NCI-H187 treated with DMSO at 0.1 percent for 48 hours (cell line): Measurements from ENCODE around the gene GPR32.
"Not testable (repeated sequence)": the region's sequence is repeated elsewhere in the genome, so short reads cannot be mapped to it uniquely, and the experiment has no call there.

ENCODE experiments used
- DNase-seq: peaks from one replicate; lab custom pipeline; 2025; lab: John Stamatoyannopoulos, UW

Gene GPR32

DNA sequence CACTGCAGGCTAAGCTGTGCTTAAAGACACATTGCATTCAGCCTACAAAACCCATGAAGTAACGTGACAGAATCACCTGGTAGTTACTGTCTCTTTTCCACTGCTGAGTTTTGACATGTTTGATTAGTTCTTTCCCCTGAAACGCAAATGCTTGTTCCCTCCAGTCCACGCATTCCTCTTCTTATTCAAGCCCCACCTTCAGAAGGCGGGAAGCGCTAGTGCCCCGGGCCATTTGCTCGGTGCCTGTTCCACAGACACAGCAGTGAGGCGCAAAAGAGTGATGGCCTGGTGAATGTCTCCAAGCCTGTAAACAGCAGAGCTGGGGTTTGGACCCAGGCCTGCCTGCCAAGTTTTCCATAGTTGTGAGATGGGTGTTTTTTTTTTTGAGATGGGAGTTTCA, 30.8 kb downstream of the GPR32 start:
- DNase-seq = no peak

- DNase-seq = no peak
These were observed 33.6 kb downstream of the GPR32 start for GRCh38 chr19:50803633-50804419.

DNA sequence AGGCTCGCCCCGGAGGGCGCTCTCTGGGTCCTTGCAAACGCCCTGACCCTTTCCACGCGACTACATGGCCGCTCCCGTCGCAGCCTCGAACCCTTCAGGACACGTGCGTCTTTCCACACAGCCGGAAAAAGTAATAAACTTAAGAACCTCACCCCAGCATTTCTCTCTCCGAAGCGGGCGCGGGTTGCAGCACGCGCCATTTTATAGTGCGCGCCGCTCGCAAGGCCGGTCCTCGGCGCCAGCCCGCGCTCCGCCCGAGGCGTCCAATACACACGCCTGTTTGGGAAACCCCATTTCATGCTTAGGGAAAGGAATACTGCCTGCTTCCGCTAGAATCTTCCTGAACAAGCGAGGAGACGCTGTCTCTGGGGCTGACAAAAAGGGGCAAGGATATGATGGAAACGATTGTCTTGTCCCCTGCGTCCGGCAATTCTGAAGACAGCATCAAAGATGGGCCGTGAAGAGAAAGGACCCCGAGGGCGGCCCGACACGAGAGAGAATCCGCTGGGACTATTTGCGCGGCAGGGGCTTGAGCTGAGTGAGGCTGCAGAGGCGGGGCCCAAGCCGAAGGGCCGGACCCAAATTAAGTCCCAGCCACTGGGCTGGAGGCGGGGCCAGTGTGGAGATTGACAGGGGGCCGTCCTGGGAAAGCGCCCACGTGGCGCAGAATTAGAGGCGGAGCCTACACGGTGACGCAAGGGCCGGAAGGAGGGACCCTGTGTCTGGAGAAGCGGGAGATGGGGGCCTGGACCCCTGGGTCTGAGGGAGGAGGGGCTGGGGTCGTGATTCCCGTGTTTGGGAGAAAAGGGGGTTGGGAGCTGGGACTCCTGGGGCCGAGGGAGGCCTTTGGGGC, 34.4 kb downstream of the GPR32 start:
- DNase-seq = peak; percentile 93

DNA sequence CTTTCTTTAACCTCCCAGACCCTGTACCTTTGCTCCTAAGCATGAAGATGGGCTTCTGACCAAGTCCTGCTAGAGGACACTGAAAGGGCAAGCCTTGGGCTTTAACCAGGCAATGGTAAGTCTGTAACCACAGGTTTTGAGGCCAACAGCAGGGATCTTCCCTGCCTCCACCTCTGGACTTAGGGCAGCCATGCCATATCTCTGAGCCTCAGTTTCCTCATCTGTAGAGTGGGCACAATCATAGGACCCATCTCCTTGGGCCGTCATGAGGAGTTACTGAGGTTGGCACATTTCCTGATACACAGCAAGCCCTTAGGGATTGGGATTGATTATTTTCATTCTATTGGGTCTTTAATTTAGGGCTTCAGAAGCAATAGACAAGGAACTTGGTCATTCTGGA, 38.6 kb downstream of the GPR32 start:
- DNase-seq = no peak

DNA sequence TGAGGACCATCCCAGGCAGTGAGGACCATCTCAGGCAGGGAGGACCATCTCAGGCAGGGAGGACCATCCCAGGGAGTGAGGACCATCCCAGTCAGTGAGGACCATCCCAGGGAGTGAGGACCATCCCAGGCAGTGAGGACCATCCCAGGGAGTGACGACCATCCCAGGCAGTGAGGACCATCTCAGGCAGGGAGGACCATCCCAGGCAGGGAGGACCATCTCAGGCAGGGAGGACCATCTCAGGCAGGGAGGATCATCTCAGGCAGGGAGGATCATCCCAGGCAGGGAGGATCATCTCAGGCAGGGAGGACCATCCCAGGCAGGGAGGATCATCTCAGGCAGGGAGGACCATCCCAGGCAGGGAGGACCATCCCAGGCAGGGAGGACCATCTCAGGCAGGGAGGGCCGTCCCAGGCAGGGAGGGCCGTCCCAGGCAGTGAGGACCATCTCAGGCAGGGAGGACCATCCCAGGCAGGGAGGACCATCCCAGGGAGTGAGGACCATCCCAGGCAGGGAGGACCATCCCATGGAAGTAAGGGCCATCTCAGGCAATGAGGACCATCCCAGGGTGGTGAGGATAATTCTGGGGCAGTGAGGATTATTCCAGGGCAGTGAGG, 41.5 kb downstream of the GPR32 start:
- not testable (repeated sequence) for DNase-seq

GRCh38 chr19:50812474-50812873, 42.2 kb downstream of the GPR32 start:
- no peak for DNase-seq

DNA sequence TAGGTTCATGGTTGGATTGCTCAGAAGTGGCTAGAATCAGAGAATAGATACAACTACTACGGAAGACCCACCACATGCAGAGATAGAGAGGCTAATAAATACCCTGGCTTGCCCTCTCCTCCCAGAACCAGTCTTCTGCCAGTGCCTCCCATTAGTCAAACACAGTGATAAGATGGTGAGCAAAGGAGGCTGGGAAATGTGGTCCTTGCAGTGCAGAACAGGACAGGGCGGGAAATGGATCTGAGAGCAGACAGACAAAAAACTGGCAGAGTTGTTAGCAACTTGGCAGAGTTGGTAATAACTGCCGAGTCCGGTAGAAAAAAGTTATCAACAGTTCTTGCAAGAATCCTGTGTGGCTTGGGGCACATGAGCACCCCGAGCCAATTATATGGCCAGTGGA, 44.6 kb downstream of the GPR32 start:
- DNase-seq = no peak

DNA sequence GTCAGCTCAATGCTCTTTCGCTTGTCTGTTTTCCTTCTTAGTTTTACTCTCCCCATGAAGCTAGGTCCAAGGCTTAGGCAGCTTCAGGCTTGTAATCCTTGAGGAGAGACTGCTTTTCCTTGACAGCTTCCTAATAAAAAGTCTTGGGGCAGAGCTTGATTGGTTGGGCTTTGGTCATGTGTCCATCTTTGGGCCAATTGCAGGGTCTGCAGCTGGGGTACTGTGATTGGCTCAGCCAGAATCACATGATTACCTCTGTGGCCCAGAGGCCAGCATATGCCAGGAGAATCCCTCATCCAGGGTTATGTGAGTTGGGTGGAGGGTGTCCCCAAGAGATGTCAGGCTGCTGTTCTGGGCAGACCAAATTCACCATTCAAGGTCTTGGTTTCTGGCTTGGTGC, 45.2 kb downstream of the GPR32 start:
- DNase-seq = no peak

GRCh38 chr19:50817941-50818858, 47.9 kb downstream of the GPR32 start:
- DNase-seq = no peak

DNA sequence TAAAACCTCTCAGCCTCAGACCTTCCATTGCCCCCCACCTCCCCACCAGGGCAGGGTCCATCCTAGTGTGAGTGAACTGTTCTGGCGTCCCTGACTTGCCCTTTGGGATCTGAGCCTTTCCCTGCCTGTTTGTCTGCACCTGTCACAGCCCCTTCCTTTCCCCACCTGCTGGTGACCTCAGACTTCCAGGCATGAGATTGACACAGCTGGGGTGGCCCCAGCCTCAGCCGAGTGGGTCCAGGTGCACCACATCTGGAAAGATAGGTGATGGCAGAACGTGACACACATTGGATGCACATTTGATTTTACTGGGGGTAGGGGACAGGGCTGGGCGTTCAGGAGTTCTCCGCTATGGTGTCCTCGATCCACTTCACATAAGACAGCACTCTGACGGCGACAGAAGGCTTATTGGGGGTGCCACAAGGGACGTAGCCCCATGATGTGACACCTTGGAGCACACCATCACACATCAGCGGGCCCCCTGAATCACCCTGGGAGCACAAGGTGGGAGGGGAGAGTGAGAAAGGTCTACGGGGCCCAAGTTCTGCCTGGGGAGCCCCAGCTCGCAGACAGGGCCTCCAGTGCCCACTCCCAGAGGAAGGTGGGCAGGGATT, 48.7 kb downstream of the GPR32 start:
- DNase-seq = no peak

DNA sequence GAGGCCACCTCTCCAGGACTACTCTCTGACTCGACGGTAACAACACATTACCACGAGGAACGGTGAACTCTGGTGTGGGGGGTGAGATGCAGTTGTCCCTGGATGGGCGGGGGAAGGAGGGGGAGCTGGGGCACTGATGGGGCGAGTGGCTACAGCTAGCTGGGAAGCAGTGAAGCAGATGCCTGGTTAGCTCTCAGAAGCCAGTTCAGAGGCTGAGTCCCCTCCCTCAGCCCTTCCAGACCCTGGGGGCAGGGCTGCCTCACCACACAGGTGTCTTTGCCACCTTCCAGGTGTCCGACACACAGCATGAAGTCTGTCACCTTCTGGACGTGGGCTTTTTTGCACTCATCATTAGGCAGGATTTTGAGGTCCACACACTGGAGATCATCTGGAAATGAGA, 49.4 kb downstream of the GPR32 start:
- no peak for DNase-seq

DNA sequence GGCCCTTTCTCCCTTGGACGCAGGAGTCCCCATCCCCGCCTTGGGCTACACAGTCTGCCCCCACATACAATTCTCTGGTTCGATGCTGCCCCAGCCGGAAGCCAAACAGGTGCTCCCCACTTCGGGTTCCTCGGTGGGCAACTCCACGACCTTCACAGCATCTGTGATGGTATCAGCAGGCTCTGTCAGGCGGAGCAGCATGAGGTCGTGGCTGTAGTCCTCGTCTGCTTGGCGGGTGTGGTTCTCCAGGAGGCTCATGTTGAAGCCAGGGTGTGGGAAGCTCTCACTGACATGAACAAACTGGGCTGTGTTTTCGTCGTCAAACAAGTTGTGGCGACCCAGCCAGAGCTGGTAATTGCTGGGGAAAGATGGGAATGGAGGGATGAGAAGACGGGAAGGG, 49.8 kb downstream of the GPR32 start:
- DNase-seq = no peak

DNA sequence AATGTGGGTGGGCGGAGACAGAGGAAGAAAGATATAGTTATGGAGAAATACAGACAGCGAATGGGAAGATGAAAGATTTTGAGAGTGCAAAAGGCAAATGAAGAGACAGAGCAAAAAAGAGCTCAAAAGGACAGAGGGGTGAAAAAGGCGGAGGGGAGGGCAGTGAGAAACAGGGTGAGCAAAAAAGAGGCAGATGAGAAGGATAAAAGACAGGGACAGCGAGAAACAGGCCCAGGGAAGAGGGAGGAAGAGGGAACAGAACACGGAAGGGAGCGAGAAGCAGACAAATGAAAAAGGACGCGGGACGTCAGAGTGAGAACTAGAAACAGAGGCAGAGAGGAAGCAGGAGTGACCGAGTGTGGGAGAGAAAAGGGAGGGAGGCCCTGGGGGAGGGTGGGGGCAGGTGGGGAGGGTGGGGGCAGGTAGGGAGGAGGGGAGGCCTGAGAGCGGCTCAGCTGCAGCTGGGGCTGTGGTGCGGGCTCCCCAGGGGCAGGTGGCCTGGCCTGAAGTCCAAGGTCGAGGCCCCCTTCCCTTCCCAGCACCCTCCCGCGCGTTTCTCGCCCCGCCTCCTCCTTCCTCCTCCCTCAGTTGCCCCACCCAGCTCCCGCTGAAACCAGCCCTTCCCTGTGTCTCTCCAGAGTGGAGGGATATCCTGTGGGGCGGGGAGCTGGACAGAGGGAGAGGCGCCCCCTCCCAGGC, 50.4 kb downstream of the GPR32 start:
- DNase-seq = no peak

- DNase-seq = no peak
These were observed 51.0 kb downstream of the GPR32 start for GRCh38 chr19:50821248-50821612.
